ENCODE results near the gene TMEM100. TPM values are rescaled to one million over a fixed set of nuclear protein-coding genes. Genes with fewer than 3 reads are reported as not detected.

Gene TMEM100
- 2.7 and 3.4 TPM in 2 replicates for total RNA-seq

DNA sequence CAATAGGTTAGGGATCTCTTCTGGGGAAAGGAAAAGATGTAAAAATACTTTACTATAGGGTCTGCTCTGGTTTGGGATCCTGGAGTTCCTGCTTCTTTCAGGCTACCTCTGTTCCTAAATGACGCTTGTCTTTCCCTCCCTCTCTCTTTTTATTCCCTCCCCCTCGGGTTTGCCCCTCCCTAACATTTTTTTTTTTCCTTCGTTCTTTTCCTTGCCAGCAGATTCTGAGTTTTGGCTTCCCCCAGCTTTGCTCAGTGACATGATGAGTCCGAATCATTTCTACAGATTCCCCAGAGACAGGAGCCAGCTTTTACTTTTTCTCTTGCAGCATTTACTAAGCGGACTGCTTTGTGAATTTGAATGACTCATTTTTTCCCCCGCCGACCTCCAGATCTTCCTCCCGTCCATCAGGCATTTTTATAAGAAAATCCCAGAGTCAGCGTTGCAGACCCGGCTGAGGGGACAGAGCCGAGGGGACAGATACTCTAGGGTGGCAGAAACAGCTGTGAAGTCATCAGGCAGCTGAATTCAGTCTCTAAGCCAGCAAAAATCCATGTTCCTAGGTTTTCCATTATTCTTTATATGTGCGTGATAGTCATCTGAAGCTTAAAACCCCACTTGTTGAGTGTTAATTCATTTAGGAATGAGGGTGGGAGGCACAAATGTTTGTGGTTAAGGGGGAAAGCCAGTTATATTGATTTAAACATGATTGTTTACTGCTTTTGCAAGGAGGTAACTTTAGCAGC lies at the start of gene TMEM100:
TMEM100 (minus strand) TSS at position 123 of the 746 bp plus-strand sequence. CDS start 1,794 bp downstream, outside the sequence.

GRCh38 chr17:55750750-55751657 lies 28.3 kb upstream of the TMEM100 start, which contains the start of gene PCTP:
Gene PCTP, plus strand, starts transcription at chr17:55751051. Its CDS starts 53 bp downstream, at chr17:55751104.

Other genes starting within 250 kb of the TMEM100 start
- gene SMIM36, start 211.4 kb downstream of the TMEM100 start, total RNA-seq = not detected in 2 replicates
- 15.2 and 18.3 TPM in 2 replicates for gene PCTP, start 28.2 kb upstream of the TMEM100 start, total RNA-seq

Measured in bronchus fibroblast of lung (primary cell).